ENCODE data around the gene GOLGA2.

The GOLGA2 gene

DNA sequence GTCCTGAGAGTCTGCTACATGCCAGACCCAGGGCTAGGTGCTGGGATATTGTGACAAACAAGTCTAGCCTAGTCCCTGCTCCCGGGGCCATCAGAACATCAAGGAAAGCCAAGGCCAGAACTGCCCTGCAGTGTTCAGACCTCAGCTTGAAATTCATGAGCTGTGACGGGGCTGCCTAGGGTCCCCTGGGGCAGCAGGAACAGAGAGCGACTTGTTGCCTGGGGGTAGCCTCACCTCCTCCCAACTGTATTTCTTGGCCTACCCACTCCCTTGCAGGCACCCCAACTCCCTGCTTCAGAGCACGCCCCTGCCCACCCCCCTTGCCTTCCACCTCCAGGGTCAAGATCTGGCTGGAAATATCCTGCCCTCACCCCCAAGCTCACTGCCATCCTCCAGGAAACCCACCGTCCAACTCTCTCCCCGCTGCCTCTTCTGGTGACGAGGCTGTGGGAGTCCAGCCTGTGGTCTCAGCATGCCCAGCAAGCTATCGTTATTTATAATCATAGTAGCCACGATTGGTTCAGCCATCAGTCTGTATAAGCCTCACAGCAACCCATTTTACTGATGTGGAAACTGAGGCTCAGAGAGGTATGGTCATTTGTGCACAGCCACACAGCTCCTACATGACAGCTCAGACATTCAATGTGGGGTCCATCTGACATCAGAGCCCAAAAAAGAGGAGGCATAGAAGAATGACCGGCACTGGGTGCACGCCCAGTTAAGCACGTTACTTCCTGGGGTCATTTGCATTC lies 61.9 kb downstream of the GOLGA2 start:
- no peak for DNase-seq (ENCODE audit: low read depth)

- DNase-seq (ENCODE audit: low read depth): no peak
These were observed 63.9 kb downstream of the GOLGA2 start for GRCh38 chr9:128211981-128212281.

GRCh38 chr9:128211186-128211980 lies 64.4 kb downstream of the GOLGA2 start:
- no peak for DNase-seq (ENCODE audit: low read depth)

DNA sequence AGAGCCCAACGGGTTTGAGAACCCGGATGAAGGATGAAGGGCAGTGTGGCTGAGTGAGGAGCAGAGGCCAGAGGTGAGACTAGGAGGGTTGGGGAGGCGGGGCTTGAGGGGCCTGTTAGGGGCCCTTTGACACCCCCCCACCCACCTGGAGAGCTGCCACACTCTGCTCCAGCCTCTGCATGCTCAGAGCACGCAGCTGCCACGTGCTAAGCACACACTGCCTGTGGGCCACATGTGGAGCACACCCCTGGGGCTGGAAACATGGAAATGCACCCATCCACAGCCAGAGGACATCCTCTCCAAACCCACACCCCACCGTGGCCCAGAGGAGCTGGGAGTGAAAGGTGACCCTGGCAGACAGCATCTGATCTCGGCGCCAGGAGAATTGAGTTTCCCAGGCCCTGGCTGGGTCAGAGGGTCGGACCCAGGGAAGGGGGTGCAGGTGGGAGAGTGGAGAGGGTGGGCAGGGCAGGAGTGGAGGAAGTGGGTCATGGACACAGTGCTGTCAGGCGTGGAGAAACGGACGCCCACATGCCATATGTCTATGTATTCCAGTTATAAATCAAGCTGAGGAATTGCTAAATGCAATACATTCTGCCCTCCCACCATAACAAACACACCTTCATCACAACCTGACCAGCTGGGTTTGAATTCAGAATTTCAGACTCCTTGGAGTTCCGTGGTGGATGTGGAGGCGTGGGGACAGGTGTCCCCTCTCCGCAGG lies 66.7 kb downstream of the GOLGA2 start:
- DNase-seq (ENCODE audit: low read depth): no peak

DNA sequence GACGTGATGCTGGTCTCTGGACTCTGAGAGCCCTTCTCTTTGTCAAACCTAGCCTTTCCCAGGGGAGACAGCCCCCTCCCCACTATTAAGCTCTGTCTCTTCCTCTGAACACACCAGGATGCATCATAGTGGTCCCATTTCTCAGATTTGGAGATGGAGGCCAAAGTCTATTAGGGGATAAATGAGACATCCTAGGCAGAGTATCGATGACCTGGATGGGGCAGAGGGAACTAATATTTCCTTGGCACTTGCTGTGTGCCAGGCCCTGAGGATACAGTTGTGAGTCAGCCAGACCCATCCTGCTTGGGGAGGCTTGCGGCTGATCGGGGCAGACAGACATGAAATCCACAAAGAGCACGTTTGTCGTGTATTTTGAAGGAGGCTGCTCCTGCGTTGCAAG lies 67.4 kb downstream of the GOLGA2 start:
- no peak for DNase-seq (ENCODE audit: low read depth)

- no peak for DNase-seq (ENCODE audit: low read depth)
These were observed 68.6 kb downstream of the GOLGA2 start for GRCh38 chr9:128206916-128207910.

- no peak for DNase-seq (ENCODE audit: low read depth)
These were observed 69.3 kb downstream of the GOLGA2 start for GRCh38 chr9:128206484-128206883.
